HG03378 (cell line): ENCODE data around the gene KRTAP16-1.
"Not testable (repeated sequence)": the region's sequence is repeated elsewhere in the genome, so short reads cannot be mapped to it uniquely, and the experiment has no call there.

Experiments
- ATAC-seq: cut with Tn5 transposase; IDR thresholded peaks from one replicate; pipeline ENCODE4 v1.9.1; 2021; ENCODE audit warnings: mild to moderate bottlenecking, moderate library complexity; ENCODE audit not compliant: unreplicated experiment

Gene KRTAP16-1

GRCh38 chr17:41302981-41303380 lies 6.1 kb downstream of the KRTAP16-1 start:
- ATAC-seq: no peak

- ATAC-seq: no peak
These were observed 6.9 kb downstream of the KRTAP16-1 start, which contains the start of gene KRTAP29-1 for GRCh38 chr17:41301916-41302901. Gene KRTAP29-1 (minus strand): TSS chr17:41302851. CDS start chr17:41302851, 0 bp downstream.

GRCh38 chr17:41301204-41301790 lies 7.8 kb downstream of the KRTAP16-1 start:
- no peak for ATAC-seq

- ATAC-seq: no peak
These were observed 10.5 kb downstream of the KRTAP16-1 start for GRCh38 chr17:41298458-41299135.

- no peak for ATAC-seq
These were observed 12.3 kb downstream of the KRTAP16-1 start for GRCh38 chr17:41296846-41297245.

- no peak for ATAC-seq
These were observed 15.1 kb downstream of the KRTAP16-1 start for GRCh38 chr17:41294016-41294415.

GRCh38 chr17:41287050-41287449 lies 22.1 kb downstream of the KRTAP16-1 start:
- no peak for ATAC-seq

- ATAC-seq: no peak
These were observed 24.6 kb downstream of the KRTAP16-1 start for GRCh38 chr17:41284546-41284945.

GRCh38 chr17:41284043-41284442 lies 25.1 kb downstream of the KRTAP16-1 start:
- no peak for ATAC-seq

GRCh38 chr17:41278176-41278955 lies 30.7 kb downstream of the KRTAP16-1 start:
- ATAC-seq: no peak

GRCh38 chr17:41275648-41276190 lies 33.4 kb downstream of the KRTAP16-1 start, which contains the start of gene KRTAP9-7:
Gene KRTAP9-7 (plus strand): TSS chr17:41275698. CDS start chr17:41275698, 0 bp downstream.
- not testable (repeated sequence) for ATAC-seq

GRCh38 chr17:41271858-41272257 lies 37.3 kb downstream of the KRTAP16-1 start:
- no peak for ATAC-seq

GRCh38 chr17:41271323-41271722 lies 37.8 kb downstream of the KRTAP16-1 start:
- not testable (repeated sequence) for ATAC-seq

GRCh38 chr17:41267711-41268110 lies 41.4 kb downstream of the KRTAP16-1 start:
- no peak for ATAC-seq

- ATAC-seq: no peak
These were observed 44.0 kb downstream of the KRTAP16-1 start, which contains the start of gene KRTAP9-6 for GRCh38 chr17:41265078-41265477. Gene KRTAP9-6 (plus strand): TSS chr17:41265378. CDS start chr17:41265378, 0 bp downstream.

GRCh38 chr17:41264599-41264998 lies 44.5 kb downstream of the KRTAP16-1 start:
- no peak for ATAC-seq

GRCh38 chr17:41263212-41263611 lies 45.9 kb downstream of the KRTAP16-1 start:
- ATAC-seq: no peak

- no peak for ATAC-seq
These were observed 50.7 kb downstream of the KRTAP16-1 start for GRCh38 chr17:41258406-41258805.
